MM.1S (cell line): Measurements from ENCODE around the gene AQR.

ENCODE experiments used
- CTCF ChIP-seq: fragments of 300-600 bp; sonication (generic); IDR thresholded peaks from 2 replicates; pipeline ENCODE4 v1.5.1; 2016; ENCODE audit warnings: antibody characterized with exemption, low read length, mixed read lengths
- EZH2 ChIP-seq: fragments of 300-600 bp; sonication (generic); optimal IDR thresholded peaks from 2 replicates; pipeline ENCODE3; 2017; ENCODE audit warnings: low read depth, mild to moderate bottlenecking, antibody characterized with exemption, low read length, mixed read lengths
- EZH2phosphoT487 ChIP-seq: fragments of 300-600 bp; sonication (generic); IDR thresholded peaks from 2 replicates; pipeline ENCODE4 v1.6.1; 2018; ENCODE audit warnings: antibody characterized with exemption, low read length

GRCh38 chr15:34986326-34986725, 16.8 kb upstream of the AQR start:
- no peak for TF ChIP-seq CTCF
- no peak for TF ChIP-seq EZH2
- no peak for TF ChIP-seq EZH2phosphoT487
